HEK293T (cell line): ENCODE measurements around the gene ALG10.

Source experiments
- BHLHE40 ChIP-seq: fragments of 450-650 bp; IDR thresholded peaks from 2 replicates; pipeline ENCODE4 v1.6.1; 2016; ENCODE audit warnings: mild to moderate bottlenecking, moderate library complexity, borderline replicate concordance
- ELF4 ChIP-seq: fragments of 450-650 bp; IDR thresholded peaks from 2 replicates; pipeline ENCODE4 v1.6.1; 2017; ENCODE audit warnings: antibody characterized with exemption
- FOXA1 ChIP-seq: fragments of 450-650 bp; IDR thresholded peaks from 2 replicates; pipeline ENCODE4 v1.6.1; 2016; ENCODE audit warnings: mild to moderate bottlenecking
- FOXK2 ChIP-seq: fragments of 450-650 bp; IDR thresholded peaks from 2 replicates; pipeline ENCODE4 v1.6.1; 2016; ENCODE audit warnings: mild to moderate bottlenecking
- FOXM1 ChIP-seq: fragments of 450-650 bp; IDR thresholded peaks from 2 replicates; pipeline ENCODE4 v1.6.1; 2017; ENCODE audit warnings: mild to moderate bottlenecking, borderline replicate concordance
- HDGF ChIP-seq: fragments of 450-650 bp; IDR thresholded peaks from 2 replicates; pipeline ENCODE4 v1.6.1; 2017; ENCODE audit warnings: antibody characterized with exemption, borderline replicate concordance
- LEF1 ChIP-seq: fragments of 450-650 bp; IDR thresholded peaks from 2 replicates; pipeline ENCODE4 v1.6.1; 2017; ENCODE audit warnings: mild to moderate bottlenecking, borderline replicate concordance
- PKNOX1 ChIP-seq: fragments of 450-650 bp; IDR thresholded peaks from 2 replicates; pipeline ENCODE4 v1.6.1; 2016
- SP1 ChIP-seq: fragments of 450-650 bp; IDR thresholded peaks from 2 replicates; pipeline ENCODE4 v1.6.1; 2017
- ZNF384 ChIP-seq: fragments of 450-650 bp; IDR thresholded peaks from 2 replicates; pipeline ENCODE4 v1.6.1; 2016

GRCh38 chr12:34046570-34046969 is 24.3 kb downstream of the ALG10 start:
- no peak for TF ChIP-seq ZNF384
- no peak for TF ChIP-seq SP1
- no peak for TF ChIP-seq FOXM1
- no peak for TF ChIP-seq ELF4
- no peak for TF ChIP-seq HDGF
- no peak for TF ChIP-seq PKNOX1
- TF ChIP-seq LEF1, result no peak
- no peak for TF ChIP-seq BHLHE40
- no peak for TF ChIP-seq FOXA1
- no peak for TF ChIP-seq FOXK2
